HCT116 (cell line): Measurements from ENCODE around the gene SNPH. TPM values are rescaled to one million over a fixed set of nuclear protein-coding genes. Genes with fewer than 3 reads are reported as not detected.

Experiments
- ATAC-seq: fragments of 200-7000 bp; cut with Tn5 transposase; 2 replicates; pipeline ENCODE4 v1.9.1; 2020; ENCODE audit warnings: mild to moderate bottlenecking, moderate library complexity
- BruUV-seq: library from RNA; stranded (reverse); fragments of 400-500 nt; replicated peaks from 2 replicates; lab custom pipeline; 2021; lab: Mats Ljungman, UMichigan
- CTCF ChIA-PET: fragments of 300-600 bp; sonication (Branson Sonifier 250); formaldehyde crosslinking; loops from one replicate; lab custom pipeline; 2021; ENCODE audit warnings: antibody characterized with exemption; lab: Charles Lee
- POLR2A ChIA-PET: fragments of 300-600, 350-600 bp; sonication (Branson Sonifier 250); formaldehyde crosslinking; loops from one replicate; lab custom pipeline; 2021; ENCODE audit warnings: antibody characterized with exemption; lab: Charles Lee
- RAD21 ChIA-PET, 2 experiments: fragments of 300-600 bp; sonication (Branson Sonifier 250); formaldehyde crosslinking; loops; one replicate each; lab custom pipeline; 2023; ENCODE audit warnings: low total read pairs in 2 of 2; ENCODE audit not compliant: uncharacterized antibody in 2 of 2, unreplicated experiment in 2 of 2, low non-redundant PET in 1 of 2; lab: Charles Lee
- DNase-seq: peaks from one replicate; pipeline ENCODE4 v3.0.0-alpha.2; 2010; ENCODE audit warnings: low read depth, low spot score
- H2AFZ ChIP-seq: fragments of 200-600 bp; shearing (Covaris generic), sonication (generic); 2 replicates; pipeline ENCODE4 v1.6.1; 2017; ENCODE audit warnings: low read depth, mixed run types, mixed read lengths, antibody characterized with exemption, low read length; ENCODE audit not compliant: poor library complexity, severe bottlenecking
- H3K27ac ChIP-seq: 2 replicates; pipeline ENCODE4 v1.5.1; 2012; ENCODE audit warnings: low read depth, low read length
- H3K27me3 ChIP-seq: fragments of 200-600 bp; sonication (generic); 2 replicates; pipeline ENCODE4 v1.6.1; 2016; ENCODE audit warnings: mixed run types, low read length, mixed read lengths; ENCODE audit not compliant: insufficient read depth
- H3K36me3 ChIP-seq, 2 experiments: fragments of 200-500 bp in 1 of 2; fragments of 200-600 bp in 1 of 2; sonication (Bioruptor generic) in 1 of 2; sonication (generic) in 1 of 2; 2 replicates each; pipeline versions ENCODE4 v1.5.1 to v1.6.1; 2014 to 2016; ENCODE audit warnings: low read length in 2 of 2, inconsistent platforms in 1 of 2, mixed read lengths in 1 of 2, mixed run types in 1 of 2; ENCODE audit not compliant: insufficient read depth in 2 of 2, control insufficient read depth in 1 of 2
- H3K4me1 ChIP-seq, 2 experiments: fragments of 200-600 bp in 1 of 2; sonication (generic) in 1 of 2; 2 replicates each; pipeline versions ENCODE4 v1.5.1 to v1.6.1; 2012 to 2017; ENCODE audit warnings: low read length in 2 of 2, inconsistent platforms in 1 of 2, mild to moderate bottlenecking in 1 of 2, mixed read lengths in 1 of 2, mixed run types in 1 of 2, moderate library complexity in 1 of 2; ENCODE audit not compliant: insufficient read depth in 2 of 2, control insufficient read depth in 1 of 2
- H3K4me2 ChIP-seq: fragments of 200-600 bp; sonication (generic); 2 replicates; pipeline ENCODE4 v1.6.1; 2017; ENCODE audit warnings: mixed run types, low read length, mixed read lengths
- H3K4me3 ChIP-seq, 2 experiments: fragments of 200-600 bp in 1 of 2; sonication (generic) in 1 of 2; replicated peaks in 1 of 2; 2 replicates each; pipeline ENCODE4 v1.5.1; 2011 to 2016; ENCODE audit warnings: low read length in 2 of 2, control low read depth in 1 of 2, low read depth in 1 of 2, mild to moderate bottlenecking in 1 of 2, mixed read lengths in 1 of 2, mixed run types in 1 of 2
- H3K79me2 ChIP-seq: fragments of 200-600 bp; sonication (generic); 2 replicates; pipeline ENCODE4 v1.6.1; 2017; ENCODE audit warnings: mild to moderate bottlenecking, mixed run types, low read length, moderate library complexity, mixed read lengths; ENCODE audit not compliant: insufficient read depth
- H3K9ac ChIP-seq: fragments of 200-600 bp; sonication (generic); 2 replicates; pipeline ENCODE4 v1.6.1; 2016; ENCODE audit warnings: low read length, mixed read lengths
- H3K9me2 ChIP-seq: fragments of 200-600 bp; sonication (generic), shearing (Covaris generic); 2 replicates; pipeline ENCODE4 v1.6.1; 2017; ENCODE audit warnings: mixed run types, mild to moderate bottlenecking, moderate library complexity; ENCODE audit not compliant: insufficient read depth
- H3K9me3 ChIP-seq, 2 experiments: fragments of 200-500 bp in 1 of 2; fragments of 200-600 bp in 1 of 2; sonication (Bioruptor generic) in 1 of 2; sonication (generic) in 1 of 2; 2 replicates each; pipeline ENCODE4 v1.6.1; 2014 to 2017; ENCODE audit warnings: low read length in 2 of 2, mixed read lengths in 2 of 2, inconsistent platforms in 1 of 2, low read depth in 1 of 2, mild to moderate bottlenecking in 1 of 2, mixed run types in 1 of 2, moderate library complexity in 1 of 2; ENCODE audit not compliant: control insufficient read depth in 1 of 2, insufficient read depth in 1 of 2
- H4K20me1 ChIP-seq: fragments of 200-600 bp; sonication (generic), shearing (Covaris generic); 2 replicates; pipeline ENCODE4 v1.6.1; 2017; ENCODE audit warnings: mixed run types, mild to moderate bottlenecking, moderate library complexity; ENCODE audit not compliant: insufficient read depth
- ATF3 ChIP-seq: IDR thresholded peaks from 2 replicates; pipeline ENCODE4 v1.6.1; 2012
- CEBPB ChIP-seq: IDR thresholded peaks from 2 replicates; pipeline ENCODE4 v1.6.1; 2012; ENCODE audit warnings: low read depth
- EGR1 ChIP-seq: IDR thresholded peaks from 2 replicates; pipeline ENCODE4 v1.6.1; 2012; ENCODE audit warnings: low read depth
- EZH2 ChIP-seq: fragments of 200-600 bp; sonication (generic); IDR thresholded peaks from 2 replicates; pipeline ENCODE4 v1.6.1; 2017; ENCODE audit warnings: antibody characterized with exemption, mixed run types
- FOSL1 ChIP-seq: IDR thresholded peaks from 2 replicates; pipeline ENCODE4 v1.6.1; 2012; ENCODE audit warnings: low read depth
- RAD21 ChIP-seq: IDR thresholded peaks from 2 replicates; pipeline ENCODE4 v1.6.1; 2012; ENCODE audit warnings: low read depth, mild to moderate bottlenecking
- REST ChIP-seq: IDR thresholded peaks from 2 replicates; pipeline ENCODE4 v1.6.1; 2012; ENCODE audit warnings: low read depth
- SRF ChIP-seq: IDR thresholded peaks from 2 replicates; pipeline ENCODE4 v1.6.1; 2012; ENCODE audit warnings: low read depth
- ZBTB33 ChIP-seq: IDR thresholded peaks from 2 replicates; pipeline ENCODE4 v1.6.1; 2011; ENCODE audit warnings: mild to moderate bottlenecking, low read length, moderate library complexity; ENCODE audit not compliant: insufficient replicate concordance; ENCODE audit errors: extremely low read depth
- ZNF274 ChIP-seq: fragments of 200-500 bp; sonication (Bioruptor generic); IDR thresholded peaks from 2 replicates; pipeline ENCODE4 v1.6.1; 2014; ENCODE audit warnings: mild to moderate bottlenecking, low read depth, low read length, inconsistent platforms
- intact Hi-C: fragments of 100-400 bp; cut with micrococcal nuclease; formaldehyde crosslinking; loops from 2 replicates; pipeline ENCODE4 v1.10.0; 2022
- total RNA-seq: library from RNA; stranded (reverse); gene quantifications from one replicate; pipeline ENCODE4 v1.2.1, GENCODE V29; 2021; ENCODE audit not compliant: unreplicated experiment

The SNPH gene
- total RNA-seq, 1 experiment from 2014 or later, result 3.2 TPM

GRCh38 chr20:1307171-1307570, 41.1 kb downstream of the SNPH start (continued):
- TF ChIP-seq REST (no peak), ATF3 (no peak), RAD21 (no peak)

GRCh38 chr20:1307571-1307971, 41.5 kb downstream of the SNPH start:
- RAD21 ChIA-PET, result no interaction called here
- no peaks in the 10 kb centered on the region for H3K9me3 ChIP-seq
- no peaks in the 10 kb centered on the region for H3K9me2 ChIP-seq
- no peak overlapping the region for H3K27ac ChIP-seq
- H3K9ac ChIP-seq, result no peak overlapping the region
- no peak overlapping the region for H3K4me3 ChIP-seq
- TF ChIP-seq FOSL1, result no peak
- TF ChIP-seq REST, result no peak
- no peak for TF ChIP-seq CEBPB
- TF ChIP-seq ZNF274, result no peak
- TF ChIP-seq ZBTB33, result no peak
- TF ChIP-seq EGR1, result no peak
- no peak for TF ChIP-seq SRF
- no peak for TF ChIP-seq EZH2
- no peak overlapping the region for H3K4me2 ChIP-seq
- DNase-seq (no peak), ATAC-seq (no peak)
- intact Hi-C loops, result no loop called here
- no peak overlapping the region for H2AFZ ChIP-seq
- BruUV-seq, result no TSS peak
- no peaks in the 10 kb centered on the region; the same call in 1 of the 2 replicates for H4K20me1 ChIP-seq
- CTCF ChIA-PET, result no interaction called here
- H3K4me1 ChIP-seq, result no peaks in the 10 kb centered on the region
- H3K79me2 ChIP-seq, result no peaks in the 10 kb centered on the region
- H3K36me3 ChIP-seq, result no peaks in the 10 kb centered on the region
- POLR2A ChIA-PET, result no interaction called here
- H3K27me3 ChIP-seq, result no peaks in the 10 kb centered on the region
